GM12873 (cell line): Measurements from ENCODE around the gene SNX13.

ENCODE experiments used
- CTCF ChIP-seq: IDR thresholded peaks from 2 replicates; pipeline ENCODE4 v1.5.1; 2012; ENCODE audit warnings: low read depth, mild to moderate bottlenecking, moderate library complexity, low read length, control low read depth; ENCODE audit not compliant: insufficient read depth; ENCODE audit errors: missing control alignments

SNX13 gene

GRCh38 chr7:17770710-17771375 lies 169.5 kb downstream of the SNX13 start:
- TF ChIP-seq CTCF = no peak

- peak; percentile 74 for TF ChIP-seq CTCF
Observed at GRCh38 chr7:17769918-17770317, 170.4 kb downstream of the SNX13 start.

GRCh38 chr7:17758008-17758407 lies 182.3 kb downstream of the SNX13 start:
- no peak for TF ChIP-seq CTCF

GRCh38 chr7:17746020-17746530 lies 194.2 kb downstream of the SNX13 start:
- no peak for TF ChIP-seq CTCF

- TF ChIP-seq CTCF = no peak
Observed at GRCh38 chr7:17745610-17746009, 194.7 kb downstream of the SNX13 start.

- no peak for TF ChIP-seq CTCF
Observed at GRCh38 chr7:17743316-17743715, 197.0 kb downstream of the SNX13 start.

- TF ChIP-seq CTCF = no peak
Observed at GRCh38 chr7:17741426-17741825, 198.9 kb downstream of the SNX13 start.
